Activated CD8-positive, alpha-beta memory T cell treated with anti-CD3 and anti-CD28 coated beads, Interleukin-2, amount 10 ng/mL, durations not matched to agents 7 days and 5 days (primary cell): Measurements from ENCODE around the gene SLC25A12. TPM values are rescaled to one million over a fixed set of nuclear protein-coding genes. Genes with fewer than 3 reads are reported as not detected.

ENCODE experiments used
- ATAC-seq: fragments of 150-1000 bp; cut with Tn5 transposase; one replicate; pipeline ENCODE4 v1.10.0; 2021; ENCODE audit warnings: moderate library complexity
- CTCF ChIA-PET: fragments of 350-600 bp; sonication (Branson Sonifier 250); formaldehyde crosslinking; loops from one replicate; lab custom pipeline; 2021; ENCODE audit warnings: antibody characterized with exemption; lab: Charles Lee
- DNase-seq: peaks from one replicate; pipeline ENCODE4 v3.0.0-alpha.2; 2020
- H3K27ac Mint-ChIP-seq: one replicate; pipeline ENCODE4 v1.8.0; 2021; ENCODE audit warnings: mild to moderate bottlenecking, mixed read lengths
- H3K27me3 Mint-ChIP-seq: one replicate; pipeline ENCODE4 v1.8.0; 2021; ENCODE audit warnings: mixed read lengths
- H3K36me3 Mint-ChIP-seq: one replicate; pipeline ENCODE4 v1.8.0; 2021; ENCODE audit warnings: mild to moderate bottlenecking, mixed read lengths
- H3K4me1 Mint-ChIP-seq: one replicate; pipeline ENCODE4 v1.8.0; 2021; ENCODE audit warnings: mixed read lengths
- H3K4me3 Mint-ChIP-seq: one replicate; pipeline ENCODE4 v1.8.0; 2021; ENCODE audit warnings: mild to moderate bottlenecking, moderate library complexity, mixed read lengths
- H3K9me3 Mint-ChIP-seq: one replicate; pipeline ENCODE4 v1.8.0; 2022; ENCODE audit warnings: low read depth, mixed read lengths
- total RNA-seq, 2 experiments: library from RNA; stranded (reverse); gene quantifications; one replicate each; pipeline ENCODE4 v1.2.3, GENCODE V29; 2021

SLC25A12 gene
- total RNA-seq, 2 experiments from 2014 or later, result 28.9 to 31.3 TPM

GRCh38 chr2:171878481-171878993, 15.5 kb downstream of the SLC25A12 start:
- DNase-seq, result no peak
- H3K27ac Mint-ChIP-seq, result peak overlapping the region; percentile 45
- ATAC-seq, result peak; percentile 42
- H3K4me3 Mint-ChIP-seq, result no peak overlapping the region
- H3K9me3 Mint-ChIP-seq, result no peaks in the 10 kb centered on the region
- CTCF ChIA-PET, result no interaction called here
- no peaks in the 10 kb centered on the region for H3K27me3 Mint-ChIP-seq
- peaks cover 41% of the 10 kb centered on the region for H3K4me1 Mint-ChIP-seq
- peaks cover 22% of the 10 kb centered on the region for H3K36me3 Mint-ChIP-seq

- Mint-ChIP-seq H3K4me1 (peaks cover 30% of the 10 kb centered on the region), H3K9me3 (no peaks in the 10 kb centered on the region), H3K27ac (no peak overlapping the region), H3K36me3 (peaks cover 32% of the 10 kb centered on the region), H3K4me3 (no peak overlapping the region), H3K27me3 (no peaks in the 10 kb centered on the region)
- no peak for ATAC-seq
- CTCF ChIA-PET, result no interaction called here
- DNase-seq, result no peak
These were observed 19.1 kb downstream of the SLC25A12 start for GRCh38 chr2:171874963-171875362.

DNA sequence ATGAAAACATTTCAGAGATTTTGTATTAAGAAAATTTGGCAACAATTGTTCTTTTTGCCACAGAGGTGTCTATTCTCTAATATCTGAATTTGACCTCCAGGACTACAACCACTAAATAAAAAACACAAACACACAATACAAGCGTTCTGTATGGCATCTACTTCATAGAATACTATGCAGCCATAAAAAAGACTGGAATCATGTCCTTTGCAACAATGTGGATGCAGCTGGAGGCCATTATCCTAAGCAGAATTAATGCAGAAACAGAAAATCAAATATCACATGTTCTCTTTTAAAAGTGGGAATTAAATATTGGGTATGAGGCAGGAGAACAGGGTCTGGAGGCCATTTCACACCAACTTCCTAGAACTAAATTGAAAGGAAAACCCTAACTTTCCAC, 19.5 kb downstream of the SLC25A12 start:
- ATAC-seq (no peak), DNase-seq (no peak)
- Mint-ChIP-seq H3K9me3 (no peaks in the 10 kb centered on the region), H3K4me3 (no peak overlapping the region), H3K36me3 (peaks cover 32% of the 10 kb centered on the region), H3K4me1 (peaks cover 28% of the 10 kb centered on the region), H3K27ac (no peak overlapping the region), H3K27me3 (no peaks in the 10 kb centered on the region)
- CTCF ChIA-PET, result no interaction called here

GRCh38 chr2:171864357-171864985, 29.6 kb downstream of the SLC25A12 start:
- peaks cover 21% of the 10 kb centered on the region for H3K36me3 Mint-ChIP-seq
- H3K27me3 Mint-ChIP-seq, result no peaks in the 10 kb centered on the region
- CTCF ChIA-PET, result no interaction called here
- peaks cover 3% of the 10 kb centered on the region for H3K4me1 Mint-ChIP-seq
- H3K4me3 Mint-ChIP-seq, result no peak overlapping the region
- no peaks in the 10 kb centered on the region for H3K9me3 Mint-ChIP-seq
- DNase-seq, result no peak
- peak; percentile 27 for ATAC-seq
- H3K27ac Mint-ChIP-seq, result no peak overlapping the region

DNA sequence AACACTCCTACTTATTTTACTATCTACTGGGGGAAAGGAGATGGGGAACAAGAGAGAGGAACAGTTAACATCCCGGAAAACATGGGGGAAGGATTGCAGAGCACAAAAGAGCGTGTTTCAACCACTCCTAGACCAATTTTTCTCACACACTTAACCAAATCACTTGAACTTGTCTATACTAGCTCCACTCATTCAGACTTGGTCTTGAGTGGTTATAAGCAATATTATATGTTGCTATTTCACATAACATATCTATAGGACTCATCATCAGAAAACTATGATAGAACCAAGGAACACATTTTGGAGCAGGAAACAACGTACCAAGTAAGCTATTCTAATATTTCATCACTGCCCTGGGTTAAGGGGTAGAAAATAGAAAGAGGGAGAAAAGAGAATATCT, 31.5 kb downstream of the SLC25A12 start:
- CTCF ChIA-PET, result no interaction called here

GRCh38 chr2:171858397-171858958, 35.6 kb downstream of the SLC25A12 start:
- ATAC-seq (no peak), DNase-seq (no peak)
- Mint-ChIP-seq H3K27ac (no peak overlapping the region), H3K4me3 (no peak overlapping the region), H3K36me3 (peaks cover 27% of the 10 kb centered on the region), H3K9me3 (no peaks in the 10 kb centered on the region), H3K27me3 (no peaks in the 10 kb centered on the region), H3K4me1 (no peaks in the 10 kb centered on the region)
- CTCF ChIA-PET, result no interaction called here

More for the DNA sequence above, 31.5 kb downstream of the SLC25A12 start:
- no peak for DNase-seq
- no peak for ATAC-seq
- Mint-ChIP-seq H3K27ac (no peak overlapping the region), H3K9me3 (no peaks in the 10 kb centered on the region), H3K4me3 (no peak overlapping the region), H3K4me1 (peaks cover 3% of the 10 kb centered on the region), H3K27me3 (no peaks in the 10 kb centered on the region), H3K36me3 (peaks cover 11% of the 10 kb centered on the region)

DNA sequence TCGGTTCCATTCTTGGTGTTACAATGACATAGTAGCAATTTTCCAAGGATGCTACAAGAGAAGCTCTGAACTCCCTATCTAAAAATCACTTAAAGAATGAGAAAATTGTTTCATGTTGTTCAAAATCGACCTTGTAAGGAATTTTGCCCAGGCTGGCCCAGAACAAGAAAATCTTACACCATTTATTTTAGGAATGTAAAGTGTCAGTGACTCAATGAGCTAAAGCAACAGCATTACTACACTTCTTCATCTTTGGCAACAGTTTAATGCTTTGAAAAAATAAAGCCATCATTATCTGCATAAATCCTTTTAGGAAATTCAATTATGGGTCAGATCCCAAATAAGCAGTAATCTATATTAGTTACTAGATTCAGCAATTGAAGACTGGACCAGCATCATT, 38.6 kb downstream of the SLC25A12 start:
- H3K27me3 Mint-ChIP-seq, result no peaks in the 10 kb centered on the region
- H3K4me1 Mint-ChIP-seq, result no peaks in the 10 kb centered on the region
- no peaks in the 10 kb centered on the region for H3K9me3 Mint-ChIP-seq
- no peak for DNase-seq
- no peak overlapping the region for H3K4me3 Mint-ChIP-seq
- peaks cover 38% of the 10 kb centered on the region for H3K36me3 Mint-ChIP-seq
- CTCF ChIA-PET, result no interaction called here
- no peak for ATAC-seq
- no peak overlapping the region for H3K27ac Mint-ChIP-seq

GRCh38 chr2:171852366-171852888, 41.6 kb downstream of the SLC25A12 start:
- CTCF ChIA-PET, result no interaction called here
- Mint-ChIP-seq H3K4me3 (no peak overlapping the region), H3K27ac (no peak overlapping the region), H3K4me1 (no peaks in the 10 kb centered on the region), H3K9me3 (no peaks in the 10 kb centered on the region), H3K27me3 (no peaks in the 10 kb centered on the region), H3K36me3 (peaks cover 33% of the 10 kb centered on the region)
- DNase-seq (no peak), ATAC-seq (no peak)

DNA sequence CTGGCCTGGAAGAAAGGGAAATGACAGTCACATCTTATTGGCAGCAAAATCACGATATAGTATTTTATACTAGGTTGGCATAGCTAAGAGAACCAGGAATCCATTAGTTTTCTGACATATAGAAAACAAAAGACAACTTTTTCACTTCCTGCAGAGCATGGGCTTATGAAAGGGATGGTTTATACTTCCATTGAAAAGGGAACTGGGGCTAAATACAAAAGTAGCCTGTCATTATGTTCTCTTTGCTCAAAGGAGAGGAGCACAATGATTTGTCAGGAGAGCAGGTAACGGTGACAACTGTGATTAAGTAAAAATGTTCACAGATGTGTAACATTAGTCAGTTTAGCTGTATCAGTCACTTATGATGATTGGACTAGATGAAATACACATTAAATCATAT, 46.4 kb downstream of the SLC25A12 start:
- H3K4me3 Mint-ChIP-seq, result no peak overlapping the region
- no peaks in the 10 kb centered on the region for H3K4me1 Mint-ChIP-seq
- H3K27ac Mint-ChIP-seq, result no peak overlapping the region
- no peaks in the 10 kb centered on the region for H3K27me3 Mint-ChIP-seq
- DNase-seq (no peak), ATAC-seq (no peak)
- CTCF ChIA-PET, result no interaction called here
- H3K36me3 Mint-ChIP-seq, result peaks cover 16% of the 10 kb centered on the region
- H3K9me3 Mint-ChIP-seq, result no peaks in the 10 kb centered on the region

DNA sequence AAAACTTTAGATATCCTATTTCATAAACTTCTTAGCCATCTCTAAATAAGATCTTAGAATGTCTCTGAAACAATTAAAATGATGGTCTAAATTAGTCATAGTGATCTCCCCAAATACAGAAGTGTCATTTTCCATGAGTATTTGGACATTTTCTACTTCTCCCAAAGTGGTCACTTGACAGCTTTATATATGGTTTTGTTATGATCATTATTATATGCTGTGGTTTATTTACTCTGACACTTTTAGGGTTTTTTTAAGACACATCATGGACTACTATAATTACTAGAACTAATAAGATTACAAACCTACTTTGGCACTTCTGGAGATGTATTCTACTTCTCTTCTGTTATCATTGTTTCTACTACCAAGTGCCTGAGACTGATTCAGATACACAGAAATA, 47.1 kb downstream of the SLC25A12 start:
- Mint-ChIP-seq H3K36me3 (peaks cover 16% of the 10 kb centered on the region), H3K27me3 (no peaks in the 10 kb centered on the region), H3K4me1 (no peaks in the 10 kb centered on the region), H3K27ac (no peak overlapping the region), H3K4me3 (no peak overlapping the region), H3K9me3 (no peaks in the 10 kb centered on the region)
- no peak for ATAC-seq
- CTCF ChIA-PET, result no interaction called here
- no peak for DNase-seq

- CTCF ChIA-PET, result no interaction called here
These were observed 52.0 kb downstream of the SLC25A12 start for GRCh38 chr2:171841996-171842395.

GRCh38 chr2:171837736-171838135, 56.3 kb downstream of the SLC25A12 start:
- ATAC-seq, result no peak
- CTCF ChIA-PET, result no interaction called here
- no peak overlapping the region for H3K27ac Mint-ChIP-seq

More at GRCh38 chr2:171841996-171842395, 52.0 kb downstream of the SLC25A12 start:
- no peak for DNase-seq
- Mint-ChIP-seq H3K4me1 (no peaks in the 10 kb centered on the region), H3K36me3 (peaks cover 41% of the 10 kb centered on the region), H3K27me3 (no peaks in the 10 kb centered on the region), H3K27ac (no peak overlapping the region), H3K9me3 (no peaks in the 10 kb centered on the region), H3K4me3 (no peak overlapping the region)
- ATAC-seq, result no peak

GRCh38 chr2:171836146-171836910, 57.7 kb downstream of the SLC25A12 start:
- Mint-ChIP-seq H3K4me3 (no peak overlapping the region), H3K27ac (no peak overlapping the region), H3K4me1 (no peaks in the 10 kb centered on the region), H3K9me3 (peaks cover 8% of the 10 kb centered on the region), H3K27me3 (no peaks in the 10 kb centered on the region), H3K36me3 (peaks cover 74% of the 10 kb centered on the region)
- no peak for ATAC-seq
- CTCF ChIA-PET, result no interaction called here
- DNase-seq, result no peak

More at GRCh38 chr2:171837736-171838135, 56.3 kb downstream of the SLC25A12 start:
- DNase-seq, result no peak
- H3K36me3 Mint-ChIP-seq, result peaks cover 70% of the 10 kb centered on the region
- H3K4me1 Mint-ChIP-seq, result no peaks in the 10 kb centered on the region
- peaks cover 3% of the 10 kb centered on the region for H3K9me3 Mint-ChIP-seq
- H3K27me3 Mint-ChIP-seq, result no peaks in the 10 kb centered on the region
- H3K4me3 Mint-ChIP-seq, result no peak overlapping the region
